OCI-LY7 (cell line): Measurements from ENCODE around the gene BRICD5.

ENCODE experiments used
- EZH2phosphoT487 ChIP-seq: fragments of 200-600 bp; sonication (generic); IDR thresholded peaks from 2 replicates; pipeline ENCODE4 v1.6.1; 2018; ENCODE audit warnings: low read depth, borderline replicate concordance, mild to moderate bottlenecking, mixed run types, antibody characterized with exemption, low read length, moderate library complexity, mixed read lengths
- TF ChIP-seq, protein P1 (sequence below): fragments of 200-600 bp; sonication (generic); conservative IDR thresholded peaks from 2 replicates; pipeline ENCODE4 v1.5.1; 2014; ENCODE audit warnings: mild to moderate bottlenecking, antibody characterized with exemption, low read length, moderate library complexity, mixed read lengths

DNA sequence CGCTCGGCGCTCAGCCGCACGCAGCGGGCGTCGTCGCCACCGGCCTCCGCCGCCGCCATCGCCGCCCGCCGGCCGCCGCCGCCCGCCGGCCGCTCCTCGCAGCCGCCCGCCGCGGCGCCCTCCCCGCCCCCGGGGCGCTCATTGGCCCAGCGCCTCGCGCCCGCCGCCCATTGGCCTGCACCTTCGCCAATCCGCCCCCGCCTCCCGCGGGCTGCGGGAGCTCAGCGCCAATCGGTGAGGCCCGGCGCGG lies 4.0 kb upstream of the BRICD5 start, which contains the start of gene PGP:
- TF ChIP-seq, protein P1, sequence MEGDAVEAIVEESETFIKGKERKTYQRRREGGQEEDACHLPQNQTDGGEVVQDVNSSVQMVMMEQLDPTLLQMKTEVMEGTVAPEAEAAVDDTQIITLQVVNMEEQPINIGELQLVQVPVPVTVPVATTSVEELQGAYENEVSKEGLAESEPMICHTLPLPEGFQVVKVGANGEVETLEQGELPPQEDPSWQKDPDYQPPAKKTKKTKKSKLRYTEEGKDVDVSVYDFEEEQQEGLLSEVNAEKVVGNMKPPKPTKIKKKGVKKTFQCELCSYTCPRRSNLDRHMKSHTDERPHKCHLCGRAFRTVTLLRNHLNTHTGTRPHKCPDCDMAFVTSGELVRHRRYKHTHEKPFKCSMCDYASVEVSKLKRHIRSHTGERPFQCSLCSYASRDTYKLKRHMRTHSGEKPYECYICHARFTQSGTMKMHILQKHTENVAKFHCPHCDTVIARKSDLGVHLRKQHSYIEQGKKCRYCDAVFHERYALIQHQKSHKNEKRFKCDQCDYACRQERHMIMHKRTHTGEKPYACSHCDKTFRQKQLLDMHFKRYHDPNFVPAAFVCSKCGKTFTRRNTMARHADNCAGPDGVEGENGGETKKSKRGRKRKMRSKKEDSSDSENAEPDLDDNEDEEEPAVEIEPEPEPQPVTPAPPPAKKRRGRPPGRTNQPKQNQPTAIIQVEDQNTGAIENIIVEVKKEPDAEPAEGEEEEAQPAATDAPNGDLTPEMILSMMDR: no peak
- TF ChIP-seq EZH2phosphoT487: no peak
